Mucosa of rectum (tissue), 2 donors: ENCODE measurements around the gene OR10G8.

Experiments used
- H3K27ac ChIP-seq, 2 donors: one replicate each; pipeline ENCODE4 v1.7.0; 2013; ENCODE audit warnings: inconsistent platforms in 2 of 2, low read depth in 2 of 2, low read length in 2 of 2
- H3K27me3 ChIP-seq, 2 donors: one replicate each; pipeline ENCODE4 v1.7.0; 2013; ENCODE audit warnings: low read length in 2 of 2; ENCODE audit not compliant: control insufficient read depth in 2 of 2, insufficient read depth in 2 of 2
- H3K36me3 ChIP-seq, 2 donors: one replicate each; pipeline ENCODE4 v1.7.0; 2013; ENCODE audit warnings: low read length in 2 of 2; ENCODE audit not compliant: control insufficient read depth in 2 of 2, insufficient read depth in 2 of 2
- H3K4me1 ChIP-seq, 2 donors: one replicate each; pipeline ENCODE4 v1.7.0; 2013; ENCODE audit warnings: low read length in 2 of 2, mild to moderate bottlenecking in 1 of 2; ENCODE audit not compliant: control insufficient read depth in 2 of 2, insufficient read depth in 2 of 2
- H3K4me3 ChIP-seq, 2 donors: one replicate each; pipeline ENCODE4 v1.7.0; 2013; ENCODE audit warnings: low read length in 2 of 2
- H3K9ac ChIP-seq, 2 donors: one replicate each; pipeline ENCODE4 v1.7.0; 2013; ENCODE audit warnings: low read length in 2 of 2, low read depth in 1 of 2, mild to moderate bottlenecking in 1 of 2
- H3K9me3 ChIP-seq, 2 donors: one replicate each; pipeline ENCODE4 v1.7.0; 2013; ENCODE audit warnings: low read length in 2 of 2; ENCODE audit not compliant: control insufficient read depth in 2 of 2
- donor health status: healthy.
- donor health status: Normal muscosa, but diverticular disease.

OR10G8 gene

GRCh38 chr11:124050748-124051147 is 24.1 kb downstream of the OR10G8 start:
- no peaks in the 10 kb centered on the region for H3K27me3 ChIP-seq
- H3K9me3 ChIP-seq: no peaks in the 10 kb centered on the region

GRCh38 chr11:124052966-124053365 is 26.4 kb downstream of the OR10G8 start:
- Histone ChIP-seq H3K4me1 (no peaks in the 10 kb centered on the region), H3K36me3 (no peaks in the 10 kb centered on the region), H3K9me3 (no peaks in the 10 kb centered on the region), H3K4me3 (no peak overlapping the region), H3K27me3 (no peaks in the 10 kb centered on the region), H3K9ac (no peak overlapping the region), H3K27ac (no peak overlapping the region)

More at GRCh38 chr11:124050748-124051147, 24.1 kb downstream of the OR10G8 start:
- no peaks in the 10 kb centered on the region for H3K4me1 ChIP-seq
- no peak overlapping the region for H3K4me3 ChIP-seq
- H3K36me3 ChIP-seq: no peaks in the 10 kb centered on the region
- no peak overlapping the region for H3K27ac ChIP-seq
- H3K9ac ChIP-seq: no peak overlapping the region

GRCh38 chr11:124068601-124069110 is 42.1 kb downstream of the OR10G8 start:
- peaks cover 0 to 4% of the 10 kb centered on the region in 2 donors for H3K27me3 ChIP-seq

GRCh38 chr11:124069429-124070401 is 43.1 kb downstream of the OR10G8 start:
- peaks cover 0 to 4% of the 10 kb centered on the region in 2 donors for H3K27me3 ChIP-seq
- peak overlapping the region; percentile 42 to 61 for H3K4me3 ChIP-seq
- peaks cover 0 to 5% of the 10 kb centered on the region in 2 donors for H3K4me1 ChIP-seq
- H3K9me3 ChIP-seq: no peaks in the 10 kb centered on the region
- H3K27ac ChIP-seq: no peak overlapping the region
- no peaks in the 10 kb centered on the region for H3K36me3 ChIP-seq
- H3K9ac ChIP-seq: no peak overlapping the region

More at GRCh38 chr11:124068601-124069110, 42.1 kb downstream of the OR10G8 start:
- Histone ChIP-seq H3K9ac (no peak overlapping the region), H3K4me1 (peaks cover 0 to 5% of the 10 kb centered on the region in 2 donors), H3K27ac (no peak overlapping the region), H3K4me3 (no peak overlapping the region), H3K9me3 (no peaks in the 10 kb centered on the region), H3K36me3 (no peaks in the 10 kb centered on the region)

DNA sequence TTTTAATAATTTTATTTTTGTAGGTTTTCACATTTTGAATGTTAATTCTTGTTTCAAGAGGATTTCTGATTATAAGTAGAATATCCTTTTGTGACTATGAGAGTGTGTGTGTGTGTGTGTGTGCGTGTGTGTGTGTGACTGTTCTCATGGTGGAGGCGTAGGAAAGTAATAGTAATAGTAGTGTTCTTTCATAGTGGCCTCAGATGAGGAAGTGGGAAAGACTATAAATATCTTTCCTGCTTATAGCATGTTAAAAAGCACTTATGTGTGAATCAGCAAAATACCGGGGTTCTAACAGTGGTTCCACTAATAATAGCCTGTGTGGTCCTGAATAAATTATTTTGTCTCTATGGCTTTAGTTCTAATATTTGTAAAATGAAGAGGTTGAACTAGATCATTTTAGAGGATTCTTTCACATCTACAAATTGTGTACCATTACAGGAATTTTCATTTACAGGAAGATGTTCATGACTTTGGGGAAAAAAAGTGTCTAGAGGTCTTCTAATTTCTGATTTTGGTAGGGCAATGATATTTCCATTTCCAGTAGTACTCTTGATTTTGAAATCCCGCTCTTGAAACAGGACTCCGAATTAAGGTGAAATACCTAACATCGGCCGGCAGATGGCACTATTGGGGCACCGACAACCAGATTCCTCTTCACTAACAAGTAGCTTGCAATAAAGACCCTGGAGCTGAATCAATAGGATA is 44.5 kb downstream of the OR10G8 start:
- Histone ChIP-seq H3K36me3 (no peaks in the 10 kb centered on the region), H3K4me3 (no peak overlapping the region), H3K9me3 (no peaks in the 10 kb centered on the region), H3K27me3 (peaks cover 0 to 4% of the 10 kb centered on the region in 2 donors), H3K9ac (no peak overlapping the region), H3K4me1 (peaks cover 6 to 8% of the 10 kb centered on the region in 2 donors), H3K27ac (no peak overlapping the region)

DNA sequence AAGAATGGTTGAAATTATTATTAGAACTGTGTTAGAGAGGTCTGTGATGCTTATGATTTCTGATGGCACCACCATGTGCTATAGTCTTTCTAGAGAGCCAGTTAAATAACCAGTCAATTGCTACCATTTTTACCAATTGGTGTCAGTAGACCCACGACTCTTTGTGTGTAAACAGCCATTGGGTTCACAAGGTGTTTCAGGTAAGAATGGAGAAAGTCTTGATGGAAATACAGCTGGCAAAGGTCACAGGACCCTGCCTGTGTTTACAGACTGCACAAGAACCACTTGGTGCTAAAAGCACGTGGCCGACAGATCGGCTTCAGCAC is 45.0 kb downstream of the OR10G8 start:
- peaks cover 0 to 4% of the 10 kb centered on the region in 2 donors for H3K27me3 ChIP-seq
- H3K27ac ChIP-seq: no peak overlapping the region
- H3K36me3 ChIP-seq: no peaks in the 10 kb centered on the region
- H3K4me3 ChIP-seq: no peak overlapping the region
- no peak overlapping the region for H3K9ac ChIP-seq
- no peaks in the 10 kb centered on the region for H3K9me3 ChIP-seq
- peaks cover 8 to 10% of the 10 kb centered on the region in 2 donors for H3K4me1 ChIP-seq

DNA sequence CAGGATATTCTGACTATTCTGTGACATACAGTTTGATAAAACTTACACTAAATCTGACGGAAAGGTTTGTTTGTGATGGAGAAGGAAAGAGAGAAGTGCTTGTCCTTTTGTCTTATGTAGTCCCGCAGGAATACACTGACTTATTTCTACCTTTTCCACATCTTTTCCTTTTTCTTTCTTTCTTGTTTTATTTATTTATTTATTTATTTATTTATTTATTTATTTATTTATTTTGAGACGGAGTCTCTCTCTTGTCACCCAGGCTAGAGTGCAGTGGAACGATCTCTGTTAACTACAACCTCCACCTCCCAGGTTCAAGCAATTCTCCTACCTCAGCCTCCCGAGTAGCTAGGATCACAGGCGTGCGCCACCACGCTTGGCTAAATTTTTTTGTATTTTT is 45.5 kb downstream of the OR10G8 start:
- Histone ChIP-seq H3K9ac (no peak overlapping the region), H3K9me3 (no peaks in the 10 kb centered on the region), H3K4me1 (peaks cover 8 to 10% of the 10 kb centered on the region in 2 donors), H3K36me3 (no peaks in the 10 kb centered on the region), H3K27ac (no peak overlapping the region), H3K27me3 (peaks cover 0 to 4% of the 10 kb centered on the region in 2 donors), H3K4me3 (no peak overlapping the region)

DNA sequence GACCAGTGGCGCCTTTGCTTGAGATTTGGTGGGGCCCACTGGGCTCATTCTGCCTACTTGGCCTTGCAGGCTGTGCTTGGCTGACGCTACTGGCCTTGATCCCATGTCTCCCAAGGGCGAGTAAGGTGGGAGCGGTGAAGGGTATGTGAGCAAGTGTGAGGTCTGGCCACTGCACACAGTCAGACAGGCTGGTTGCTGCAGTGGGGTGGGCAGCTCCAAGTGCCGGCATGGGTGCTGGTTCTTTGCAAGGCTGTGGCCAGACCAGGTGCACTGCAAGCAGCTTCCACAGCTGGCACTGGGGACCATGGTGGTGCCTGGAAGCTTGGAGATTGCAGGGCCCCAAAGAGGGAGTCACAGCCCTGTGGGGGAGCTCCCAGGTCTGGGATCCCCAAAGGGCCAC is 48.0 kb downstream of the OR10G8 start:
- H3K4me1 ChIP-seq: peaks cover 6 to 10% of the 10 kb centered on the region in 2 donors
- H3K36me3 ChIP-seq: no peaks in the 10 kb centered on the region
- no peak overlapping the region for H3K27ac ChIP-seq
- no peaks in the 10 kb centered on the region for H3K9me3 ChIP-seq
- H3K9ac ChIP-seq: no peak overlapping the region
- H3K27me3 ChIP-seq: peaks cover 0 to 2% of the 10 kb centered on the region in 2 donors
- H3K4me3 ChIP-seq: no peak overlapping the region

GRCh38 chr11:124075492-124075840 is 48.9 kb downstream of the OR10G8 start:
- Histone ChIP-seq H3K4me1 (peaks cover 2 to 10% of the 10 kb centered on the region in 2 donors), H3K27me3 (no peaks in the 10 kb centered on the region), H3K9ac (peak overlapping the region in 1 of 2 donors; percentile 50), H3K9me3 (no peaks in the 10 kb centered on the region), H3K27ac (peak overlapping the region; percentile 9 to 41), H3K4me3 (peak overlapping the region; percentile 66 to 67), H3K36me3 (no peaks in the 10 kb centered on the region)
